ENCODE results near the gene ARHGEF4. TPM values are rescaled to one million over a fixed set of nuclear protein-coding genes. Genes with fewer than 3 reads are reported as not detected.

The ARHGEF4 gene
- total and polyA plus RNA-seq, 2 experiments from 2014 or later, result 4.6 to 16.6 TPM

- TF ChIP-seq ETS1 (IDR thresholded peaks at IDR 0.05), result no peak
- TF ChIP-seq EZH2phosphoT487 (IDR thresholded peaks at IDR 0.05; ENCODE audit: unreplicated experiment), result no peak
- TF ChIP-seq REST (IDR thresholded peaks at IDR 0.05; ENCODE audit: unreplicated experiment), result no peak
- TF ChIP-seq JUNB (IDR thresholded peaks at IDR 0.05; ENCODE audit: unreplicated experiment), result no peak
- TF ChIP-seq POLR2AphosphoS5 (IDR thresholded peaks at IDR 0.05; ENCODE audit: low read depth), result no peak
- TF ChIP-seq ZNF331 (CRISPR knock-in tag; IDR thresholded peaks at IDR 0.05; ENCODE audit: low read depth), result no peak
- TF ChIP-seq EZH2 (IDR thresholded peaks at IDR 0.05; ENCODE audit: low read depth, unreplicated experiment), result no peak
- TF ChIP-seq CREB1 (CRISPR knock-in tag; IDR thresholded peaks at IDR 0.05; ENCODE audit: low read depth), result no peak
These were observed 199.1 kb downstream of the ARHGEF4 start (continued) for GRCh38 chr2:131035826-131036231.

DNA sequence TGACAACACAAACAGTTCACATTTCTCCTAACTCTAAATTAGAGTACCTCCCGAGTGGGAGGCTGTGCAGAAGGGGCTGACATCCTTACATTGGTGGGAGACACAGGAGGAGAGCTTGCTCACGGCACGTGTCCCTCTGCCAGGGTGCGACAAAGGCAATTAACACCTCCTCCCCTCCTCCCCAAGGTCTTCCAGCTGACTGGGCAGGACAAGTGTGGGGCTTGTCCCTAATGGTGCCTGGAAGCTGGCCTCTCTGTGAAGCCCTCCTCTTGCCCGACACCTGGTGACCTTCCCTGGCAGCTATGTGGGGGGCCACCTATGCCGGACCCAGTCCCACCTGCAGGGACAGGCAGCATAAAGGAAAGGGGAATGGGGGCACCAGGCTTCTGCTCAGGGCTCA lies 199.6 kb downstream of the ARHGEF4 start:
- no peak overlapping the region for H3K27ac Mint-ChIP-seq
- TF ChIP-seq, protein P1, sequence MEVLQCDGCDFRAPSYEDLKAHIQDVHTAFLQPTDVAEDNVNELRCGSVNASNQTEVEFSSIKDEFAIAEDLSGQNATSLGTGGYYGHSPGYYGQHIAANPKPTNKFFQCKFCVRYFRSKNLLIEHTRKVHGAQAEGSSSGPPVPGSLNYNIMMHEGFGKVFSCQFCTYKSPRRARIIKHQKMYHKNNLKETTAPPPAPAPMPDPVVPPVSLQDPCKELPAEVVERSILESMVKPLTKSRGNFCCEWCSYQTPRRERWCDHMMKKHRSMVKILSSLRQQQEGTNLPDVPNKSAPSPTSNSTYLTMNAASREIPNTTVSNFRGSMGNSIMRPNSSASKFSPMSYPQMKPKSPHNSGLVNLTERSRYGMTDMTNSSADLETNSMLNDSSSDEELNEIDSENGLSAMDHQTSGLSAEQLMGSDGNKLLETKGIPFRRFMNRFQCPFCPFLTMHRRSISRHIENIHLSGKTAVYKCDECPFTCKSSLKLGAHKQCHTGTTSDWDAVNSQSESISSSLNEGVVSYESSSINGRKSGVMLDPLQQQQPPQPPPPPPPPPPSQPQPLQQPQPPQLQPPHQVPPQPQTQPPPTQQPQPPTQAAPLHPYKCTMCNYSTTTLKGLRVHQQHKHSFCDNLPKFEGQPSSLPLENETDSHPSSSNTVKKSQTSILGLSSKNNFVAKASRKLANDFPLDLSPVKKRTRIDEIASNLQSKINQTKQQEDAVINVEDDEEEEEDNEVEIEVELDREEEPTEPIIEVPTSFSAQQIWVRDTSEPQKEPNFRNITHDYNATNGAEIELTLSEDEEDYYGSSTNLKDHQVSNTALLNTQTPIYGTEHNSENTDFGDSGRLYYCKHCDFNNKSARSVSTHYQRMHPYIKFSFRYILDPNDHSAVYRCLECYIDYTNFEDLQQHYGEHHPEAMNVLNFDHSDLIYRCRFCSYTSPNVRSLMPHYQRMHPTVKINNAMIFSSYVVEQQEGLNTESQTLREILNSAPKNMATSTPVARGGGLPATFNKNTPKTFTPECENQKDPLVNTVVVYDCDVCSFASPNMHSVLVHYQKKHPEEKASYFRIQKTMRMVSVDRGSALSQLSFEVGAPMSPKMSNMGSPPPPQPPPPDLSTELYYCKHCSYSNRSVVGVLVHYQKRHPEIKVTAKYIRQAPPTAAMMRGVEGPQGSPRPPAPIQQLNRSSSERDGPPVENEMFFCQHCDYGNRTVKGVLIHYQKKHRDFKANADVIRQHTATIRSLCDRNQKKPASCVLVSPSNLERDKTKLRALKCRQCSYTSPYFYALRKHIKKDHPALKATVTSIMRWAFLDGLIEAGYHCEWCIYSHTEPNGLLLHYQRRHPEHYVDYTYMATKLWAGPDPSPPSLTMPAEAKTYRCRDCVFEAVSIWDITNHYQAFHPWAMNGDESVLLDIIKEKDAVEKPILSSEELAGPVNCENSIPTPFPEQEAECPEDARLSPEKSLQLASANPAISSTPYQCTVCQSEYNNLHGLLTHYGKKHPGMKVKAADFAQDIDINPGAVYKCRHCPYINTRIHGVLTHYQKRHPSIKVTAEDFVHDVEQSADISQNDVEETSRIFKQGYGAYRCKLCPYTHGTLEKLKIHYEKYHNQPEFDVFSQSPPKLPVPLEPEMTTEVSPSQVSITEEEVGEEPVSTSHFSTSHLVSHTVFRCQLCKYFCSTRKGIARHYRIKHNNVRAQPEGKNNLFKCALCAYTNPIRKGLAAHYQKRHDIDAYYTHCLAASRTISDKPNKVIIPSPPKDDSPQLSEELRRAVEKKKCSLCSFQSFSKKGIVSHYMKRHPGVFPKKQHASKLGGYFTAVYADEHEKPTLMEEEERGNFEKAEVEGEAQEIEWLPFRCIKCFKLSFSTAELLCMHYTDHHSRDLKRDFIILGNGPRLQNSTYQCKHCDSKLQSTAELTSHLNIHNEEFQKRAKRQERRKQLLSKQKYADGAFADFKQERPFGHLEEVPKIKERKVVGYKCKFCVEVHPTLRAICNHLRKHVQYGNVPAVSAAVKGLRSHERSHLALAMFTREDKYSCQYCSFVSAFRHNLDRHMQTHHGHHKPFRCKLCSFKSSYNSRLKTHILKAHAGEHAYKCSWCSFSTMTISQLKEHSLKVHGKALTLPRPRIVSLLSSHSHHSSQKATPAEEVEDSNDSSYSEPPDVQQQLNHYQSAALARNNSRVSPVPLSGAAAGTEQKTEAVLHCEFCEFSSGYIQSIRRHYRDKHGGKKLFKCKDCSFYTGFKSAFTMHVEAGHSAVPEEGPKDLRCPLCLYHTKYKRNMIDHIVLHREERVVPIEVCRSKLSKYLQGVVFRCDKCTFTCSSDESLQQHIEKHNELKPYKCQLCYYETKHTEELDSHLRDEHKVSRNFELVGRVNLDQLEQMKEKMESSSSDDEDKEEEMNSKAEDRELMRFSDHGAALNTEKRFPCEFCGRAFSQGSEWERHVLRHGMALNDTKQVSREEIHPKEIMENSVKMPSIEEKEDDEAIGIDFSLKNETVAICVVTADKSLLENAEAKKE (CRISPR knock-in tag; IDR thresholded peaks at IDR 0.05), result no peak
- no peak for TF ChIP-seq POLR2AphosphoS5 (IDR thresholded peaks at IDR 0.05; ENCODE audit: low read depth)
- TF ChIP-seq CREB1 (CRISPR knock-in tag; IDR thresholded peaks at IDR 0.05; ENCODE audit: low read depth), result no peak
- TF ChIP-seq ZNF114 (CRISPR knock-in tag; IDR thresholded peaks at IDR 0.05), result no peak
- TF ChIP-seq JUNB (IDR thresholded peaks at IDR 0.05; ENCODE audit: unreplicated experiment), result no peak
- TF ChIP-seq ZNF331 (CRISPR knock-in tag; IDR thresholded peaks at IDR 0.05; ENCODE audit: low read depth), result no peak
- no peak for TF ChIP-seq CTCF (conservative IDR thresholded peaks at IDR 0.05; ENCODE audit: low read depth in 2 of 2)
- no peak for TF ChIP-seq EZH2phosphoT487 (IDR thresholded peaks at IDR 0.05; ENCODE audit: unreplicated experiment)

More for the DNA sequence above, 199.6 kb downstream of the ARHGEF4 start:
- peak overlapping the region; percentile 68 for H3K4me3 Mint-ChIP-seq
- no peak for ATAC-seq
- H3K4me1 Mint-ChIP-seq, result peaks cover 8% of the 10 kb centered on the region; the same call in 2 of the 3 replicates
- H3K36me3 ChIP-seq (ENCODE audit: insufficient read depth), result no peaks in the 10 kb centered on the region
- H3K36me3 Mint-ChIP-seq (ENCODE audit: low read depth), result no peaks in the 10 kb centered on the region
- H3K4me1 ChIP-seq (ENCODE audit: insufficient read depth), result peaks cover 6% of the 10 kb centered on the region; the same call in 1 of the 2 replicates
- no peak overlapping the region for H3K4me2 ChIP-seq
- peaks cover 44% of the 10 kb centered on the region for H3K27me3 Mint-ChIP-seq (ENCODE audit: insufficient read depth, low read depth, poor library complexity)
- no peaks in the 10 kb centered on the region for H4K20me1 ChIP-seq (replicated peaks; ENCODE audit: insufficient read depth)
- H3K4me3 ChIP-seq, result no peak overlapping the region
- H3K9me3 Mint-ChIP-seq, result no peaks in the 10 kb centered on the region
- H3K9me2 ChIP-seq (ENCODE audit: insufficient read depth), result no peaks in the 10 kb centered on the region
- peaks cover 29% of the 10 kb centered on the region for H3K27me3 ChIP-seq (ENCODE audit: insufficient read depth)
- H2AFZ ChIP-seq, result no peak overlapping the region
- H3K79me2 ChIP-seq (replicated peaks; ENCODE audit: insufficient read depth), result no peaks in the 10 kb centered on the region
- H3K27ac ChIP-seq (ENCODE audit: low read depth), result no peak overlapping the region
- no peaks in the 10 kb centered on the region for H3F3A ChIP-seq (replicated peaks; ENCODE audit: low read depth)
- no peak for DNase-seq (ENCODE audit: low spot score)

All from GM23338 (cell line).